Uterus (tissue), 2 donors: Measurements from ENCODE around the gene DDX41.

Source experiments
- POLR2A ChIP-seq, 2 donors: fragments of 450-650 bp; IDR thresholded peaks; one replicate each; pipeline ENCODE4 v1.6.1; 2016; ENCODE audit warnings: antibody characterized with exemption in 2 of 2, mild to moderate bottlenecking in 1 of 2, moderate library complexity in 1 of 2
- TF ChIP-seq, protein P1 (sequence below), 4 experiments: fragments of 200-600 bp in 2 of 4; fragments of 450-650 bp in 2 of 4; sonication (generic) in 2 of 4; IDR thresholded peaks; one replicate each; pipeline ENCODE4 v1.5.1; 2016 to 2019; ENCODE audit warnings: antibody characterized with exemption in 4 of 4, mild to moderate bottlenecking in 2 of 4, moderate library complexity in 1 of 4

DNA sequence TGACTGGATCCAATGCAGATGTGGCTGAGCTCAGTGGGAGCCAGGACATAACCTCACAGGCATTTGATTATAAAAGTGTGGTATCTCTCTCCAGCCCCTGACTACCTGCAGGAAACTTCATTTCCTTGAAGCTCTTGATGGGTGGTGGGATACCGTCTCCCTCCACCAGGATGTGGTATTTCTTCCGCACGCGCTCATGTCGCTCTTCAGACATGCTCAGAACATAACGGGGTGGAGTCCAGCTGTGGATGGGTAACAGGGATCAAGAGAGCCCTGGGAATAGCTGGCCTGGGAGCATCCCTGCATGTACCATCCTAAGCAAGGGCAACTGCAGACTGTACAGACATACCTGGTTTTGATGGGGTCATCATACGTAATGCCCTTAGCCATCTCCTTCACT, 1.2 kb downstream of the DDX41 start:
- TF ChIP-seq, protein P1, sequence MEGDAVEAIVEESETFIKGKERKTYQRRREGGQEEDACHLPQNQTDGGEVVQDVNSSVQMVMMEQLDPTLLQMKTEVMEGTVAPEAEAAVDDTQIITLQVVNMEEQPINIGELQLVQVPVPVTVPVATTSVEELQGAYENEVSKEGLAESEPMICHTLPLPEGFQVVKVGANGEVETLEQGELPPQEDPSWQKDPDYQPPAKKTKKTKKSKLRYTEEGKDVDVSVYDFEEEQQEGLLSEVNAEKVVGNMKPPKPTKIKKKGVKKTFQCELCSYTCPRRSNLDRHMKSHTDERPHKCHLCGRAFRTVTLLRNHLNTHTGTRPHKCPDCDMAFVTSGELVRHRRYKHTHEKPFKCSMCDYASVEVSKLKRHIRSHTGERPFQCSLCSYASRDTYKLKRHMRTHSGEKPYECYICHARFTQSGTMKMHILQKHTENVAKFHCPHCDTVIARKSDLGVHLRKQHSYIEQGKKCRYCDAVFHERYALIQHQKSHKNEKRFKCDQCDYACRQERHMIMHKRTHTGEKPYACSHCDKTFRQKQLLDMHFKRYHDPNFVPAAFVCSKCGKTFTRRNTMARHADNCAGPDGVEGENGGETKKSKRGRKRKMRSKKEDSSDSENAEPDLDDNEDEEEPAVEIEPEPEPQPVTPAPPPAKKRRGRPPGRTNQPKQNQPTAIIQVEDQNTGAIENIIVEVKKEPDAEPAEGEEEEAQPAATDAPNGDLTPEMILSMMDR (IDR thresholded peaks at IDR 0.05), result no peak
- no peak for TF ChIP-seq POLR2A (IDR thresholded peaks at IDR 0.05)
